Measurements from ENCODE around the gene FIGNL2.

DNA sequence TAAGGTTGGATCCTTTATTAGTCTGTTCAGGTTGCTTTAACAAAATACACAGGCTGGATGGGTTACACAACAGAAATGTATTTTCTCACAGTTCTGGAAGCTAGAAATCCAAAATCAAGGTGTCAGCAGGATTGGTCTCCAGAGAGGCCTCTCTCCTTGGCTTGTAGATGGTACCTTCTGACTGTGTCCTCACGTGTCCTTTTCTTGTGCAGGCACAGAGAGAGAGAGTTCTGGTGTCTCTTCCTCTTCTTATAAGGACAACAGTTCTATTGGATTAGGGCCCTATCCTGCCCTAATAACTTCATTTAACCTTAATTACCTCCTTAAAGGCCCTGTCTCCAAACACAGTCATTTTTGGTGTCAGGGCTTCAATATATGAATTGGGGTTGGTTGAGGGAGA is 34.8 kb upstream of the FIGNL2 start:
- TF ChIP-seq EZH2 (IDR thresholded peaks at IDR 0.05; ENCODE audit: insufficient read depth, low read length), result no peak
- TF ChIP-seq, protein P1, sequence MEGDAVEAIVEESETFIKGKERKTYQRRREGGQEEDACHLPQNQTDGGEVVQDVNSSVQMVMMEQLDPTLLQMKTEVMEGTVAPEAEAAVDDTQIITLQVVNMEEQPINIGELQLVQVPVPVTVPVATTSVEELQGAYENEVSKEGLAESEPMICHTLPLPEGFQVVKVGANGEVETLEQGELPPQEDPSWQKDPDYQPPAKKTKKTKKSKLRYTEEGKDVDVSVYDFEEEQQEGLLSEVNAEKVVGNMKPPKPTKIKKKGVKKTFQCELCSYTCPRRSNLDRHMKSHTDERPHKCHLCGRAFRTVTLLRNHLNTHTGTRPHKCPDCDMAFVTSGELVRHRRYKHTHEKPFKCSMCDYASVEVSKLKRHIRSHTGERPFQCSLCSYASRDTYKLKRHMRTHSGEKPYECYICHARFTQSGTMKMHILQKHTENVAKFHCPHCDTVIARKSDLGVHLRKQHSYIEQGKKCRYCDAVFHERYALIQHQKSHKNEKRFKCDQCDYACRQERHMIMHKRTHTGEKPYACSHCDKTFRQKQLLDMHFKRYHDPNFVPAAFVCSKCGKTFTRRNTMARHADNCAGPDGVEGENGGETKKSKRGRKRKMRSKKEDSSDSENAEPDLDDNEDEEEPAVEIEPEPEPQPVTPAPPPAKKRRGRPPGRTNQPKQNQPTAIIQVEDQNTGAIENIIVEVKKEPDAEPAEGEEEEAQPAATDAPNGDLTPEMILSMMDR (IDR thresholded peaks at IDR 0.05; ENCODE audit: insufficient read depth, low read depth, low read length), result no peak
